GM21447 (cell line): Measurements from ENCODE around the gene LRSAM1.

Experiments used
- ATAC-seq: cut with Tn5 transposase; IDR thresholded peaks from one replicate; pipeline ENCODE4 v1.9.1; 2021; ENCODE audit not compliant: unreplicated experiment

LRSAM1 gene

DNA sequence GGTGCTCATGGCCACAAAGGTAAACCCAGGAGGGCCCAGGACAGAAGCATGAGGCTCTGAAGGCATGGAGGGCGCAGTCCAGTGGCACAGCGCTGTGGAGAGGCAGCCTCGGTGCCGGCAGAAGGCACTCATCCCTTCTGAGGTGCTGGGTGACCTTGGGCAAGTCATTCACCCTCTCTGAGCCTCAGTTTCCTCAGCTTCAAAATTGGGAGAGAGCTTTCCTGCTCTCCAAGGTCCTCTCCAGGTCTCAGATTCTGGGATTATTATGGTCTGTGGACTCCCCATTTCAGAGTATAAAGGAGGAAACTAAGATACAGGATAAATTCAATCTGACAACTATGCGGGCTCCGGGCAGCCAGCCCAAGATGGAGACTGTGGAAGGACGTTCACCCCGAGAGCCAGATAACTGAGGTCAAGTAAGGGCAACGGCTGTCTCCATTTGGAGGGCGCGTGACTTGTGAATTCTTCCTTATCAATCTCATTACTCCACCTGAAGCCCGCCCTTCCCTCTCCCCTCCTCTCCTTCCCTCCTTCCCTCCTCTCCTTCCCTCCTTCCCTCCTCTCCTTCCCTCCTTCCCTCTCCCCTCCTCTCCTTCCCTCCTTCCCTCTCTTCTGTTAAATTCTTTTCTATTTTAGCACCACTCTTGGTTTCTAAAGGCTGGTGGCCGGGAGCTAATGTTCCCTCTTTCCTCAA, 58.1 kb downstream of the LRSAM1 start:
- no peak for ATAC-seq

GRCh38 chr9:127509955-127510299, 58.6 kb downstream of the LRSAM1 start:
- ATAC-seq = no peak

DNA sequence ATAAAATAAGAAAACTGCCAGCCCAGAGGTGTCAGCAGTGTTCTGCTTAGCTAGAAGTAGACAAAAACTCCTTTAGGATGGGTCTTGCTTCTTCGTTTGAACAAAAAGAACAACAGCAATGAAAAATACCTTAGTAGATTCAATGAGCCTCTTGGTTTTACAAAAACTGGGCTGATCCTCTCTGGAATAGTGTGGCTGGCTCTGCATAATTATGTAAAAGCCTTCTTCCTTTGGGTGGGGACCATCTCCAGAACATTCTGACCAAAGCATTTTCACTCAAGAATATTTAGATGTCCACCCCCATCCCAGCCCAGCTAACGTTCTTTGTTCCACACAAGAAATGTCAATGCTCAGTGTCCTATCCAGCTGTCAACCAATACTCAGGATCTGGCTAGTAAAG, 63.2 kb downstream of the LRSAM1 start:
- no peak for ATAC-seq

GRCh38 chr9:127516835-127517607, 65.7 kb downstream of the LRSAM1 start:
- ATAC-seq = no peak

GRCh38 chr9:127517620-127518019, 66.3 kb downstream of the LRSAM1 start:
- no peak for ATAC-seq

GRCh38 chr9:127518091-127518856, 67.0 kb downstream of the LRSAM1 start:
- ATAC-seq = no peak

- no peak for ATAC-seq
These were observed 68.2 kb downstream of the LRSAM1 start for GRCh38 chr9:127519301-127520166.

GRCh38 chr9:127520941-127521918, 69.9 kb downstream of the LRSAM1 start:
- ATAC-seq = no peak

DNA sequence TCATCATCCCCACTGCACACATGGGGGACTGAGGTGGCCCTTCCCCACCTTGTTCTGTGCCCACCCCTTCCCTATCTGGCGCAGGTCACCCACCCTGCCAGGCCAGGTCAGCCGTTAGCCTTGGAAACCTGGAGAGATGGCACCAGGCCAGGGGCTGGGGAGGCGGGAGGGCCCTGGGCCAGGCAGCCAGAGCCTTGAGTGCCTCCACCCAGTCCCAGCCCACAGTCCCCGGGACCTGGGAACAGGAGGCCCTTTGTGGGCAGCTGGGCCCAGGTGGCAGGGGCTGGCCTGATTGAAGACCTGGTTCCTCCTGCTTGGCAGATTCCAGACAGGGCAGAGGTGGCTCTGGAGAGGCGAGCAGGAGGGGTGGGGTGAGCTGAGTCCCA, 70.6 kb downstream of the LRSAM1 start:
- no peak for ATAC-seq

DNA sequence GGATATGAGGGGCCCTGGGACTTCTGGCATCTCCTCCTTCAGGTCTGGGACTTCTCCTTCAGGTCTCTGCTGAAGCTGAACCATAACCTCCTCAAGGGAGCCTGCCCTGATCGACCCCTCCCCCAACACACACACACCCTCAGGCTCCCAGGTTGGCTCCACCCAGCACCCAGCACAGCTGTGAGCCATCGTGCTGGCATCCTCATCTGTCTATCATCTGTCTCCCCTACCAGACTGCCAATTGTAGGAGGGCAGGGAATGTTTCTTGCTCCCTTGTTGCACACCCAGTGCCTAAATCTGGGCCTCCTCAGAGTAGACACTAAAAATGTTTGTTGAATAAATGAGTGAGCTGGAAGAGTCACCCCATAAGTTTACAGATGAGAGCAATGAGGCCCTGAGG, 71.4 kb downstream of the LRSAM1 start:
- no peak for ATAC-seq

GRCh38 chr9:127523312-127523851, 72.1 kb downstream of the LRSAM1 start:
- ATAC-seq = no peak

DNA sequence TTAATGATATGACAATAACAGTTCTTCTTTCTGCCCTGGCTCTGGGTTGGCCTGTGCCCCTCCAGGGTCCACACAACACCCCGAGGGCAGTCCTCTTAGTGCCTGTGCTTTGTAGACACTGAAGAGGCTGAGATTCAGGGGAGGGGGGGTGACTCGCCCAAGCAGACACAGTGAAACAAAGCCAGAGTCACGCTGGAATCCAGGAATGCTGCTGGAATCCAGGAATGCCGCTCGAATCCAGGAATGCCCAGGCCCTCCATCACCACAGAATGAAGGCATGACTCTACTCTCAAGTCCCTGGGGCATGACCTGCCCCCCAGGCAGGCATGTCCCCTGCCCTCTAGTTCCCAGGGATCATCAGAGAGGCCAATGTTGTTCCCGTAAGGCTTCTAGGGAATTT, 73.1 kb downstream of the LRSAM1 start:
- ATAC-seq = no peak

GRCh38 chr9:127525401-127526188, 74.3 kb downstream of the LRSAM1 start:
- ATAC-seq = no peak

DNA sequence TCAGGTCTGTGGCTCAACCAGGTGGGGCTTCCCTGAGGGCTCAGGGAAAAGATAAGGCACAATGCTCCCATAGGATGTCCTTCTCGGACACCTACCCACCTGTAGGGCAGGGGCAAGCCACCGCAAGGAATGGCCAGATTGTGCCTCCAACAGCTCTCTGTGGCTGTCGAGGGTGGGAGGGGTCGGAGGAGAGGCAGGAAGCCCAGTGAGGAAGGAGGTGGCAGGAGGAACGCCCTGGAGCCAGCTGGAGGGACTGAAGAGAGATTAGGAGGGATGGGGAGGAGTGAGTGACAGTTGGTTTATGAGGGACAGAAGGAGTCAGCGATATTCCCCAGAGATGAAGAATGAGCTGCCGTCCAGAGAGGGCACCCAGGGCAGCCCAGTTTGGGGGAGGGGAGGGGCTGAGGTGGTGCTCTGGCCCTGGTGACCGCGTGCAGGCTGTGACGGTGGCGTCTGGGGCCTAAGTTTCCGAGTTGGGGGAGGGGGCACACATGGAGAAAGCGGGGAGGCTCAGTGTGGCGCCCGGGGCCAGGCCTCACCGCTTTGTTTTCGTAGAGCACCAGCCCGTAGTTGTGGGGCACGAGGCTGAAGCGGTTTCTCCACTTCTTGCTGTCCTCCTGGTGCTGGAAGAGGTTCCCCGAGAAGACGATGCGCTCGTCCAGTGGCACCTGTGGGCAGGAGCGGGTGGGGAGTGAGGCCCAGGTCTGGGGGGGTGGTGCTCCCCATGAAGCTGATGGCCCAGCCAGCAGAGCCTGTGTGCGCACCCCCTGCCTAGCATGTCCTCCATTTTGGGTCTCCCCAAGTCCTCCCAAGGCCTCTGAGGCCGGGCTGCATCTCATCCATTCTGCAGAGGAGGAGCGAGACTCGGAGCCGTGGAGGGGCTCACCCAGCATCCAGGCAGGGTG, 75.6 kb downstream of the LRSAM1 start:
- no peak for ATAC-seq

DNA sequence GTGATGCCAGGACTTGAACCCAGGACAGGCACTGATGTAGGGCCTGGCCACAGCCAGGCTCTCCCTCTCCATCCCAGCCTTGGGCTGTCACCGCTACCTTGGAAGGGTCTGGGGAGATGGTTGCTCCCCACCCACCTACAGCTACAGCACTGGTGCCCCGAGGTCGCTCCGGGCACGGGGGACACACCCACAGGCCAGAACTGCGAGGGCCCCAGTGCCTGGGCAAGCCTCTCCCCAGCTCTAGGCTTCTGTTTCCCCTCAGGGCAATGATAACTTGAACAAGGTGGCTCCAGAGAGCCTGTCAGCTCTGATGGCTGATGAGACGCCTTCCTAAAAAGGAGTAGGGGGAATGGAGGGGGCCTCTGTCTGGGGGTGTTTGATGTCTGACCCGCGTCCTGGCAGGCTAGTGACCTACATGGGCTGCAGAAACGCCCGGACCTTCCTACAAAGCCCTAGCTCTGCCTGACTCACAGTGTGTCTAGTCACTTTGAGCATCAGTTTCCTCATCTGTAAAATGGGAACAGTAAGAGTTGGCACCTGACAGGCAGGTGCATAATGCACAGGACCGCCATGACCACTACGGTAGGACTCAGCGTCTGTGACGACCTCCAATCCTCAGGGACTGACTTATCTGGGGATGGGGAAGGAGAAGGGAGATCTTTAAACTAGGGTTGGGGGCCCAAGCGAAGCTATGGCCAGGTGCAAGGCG, 76.4 kb downstream of the LRSAM1 start:
- no peak for ATAC-seq

- no peak for ATAC-seq
These were observed 77.3 kb downstream of the LRSAM1 start for GRCh38 chr9:127528422-127529251.
